ENCODE measurements around the gene SP7. TPM values are rescaled to one million over a fixed set of nuclear protein-coding genes. Genes with fewer than 3 reads are reported as not detected.

Gene SP7
- total RNA-seq, 1 donor from 2014 or later: not detected

GRCh38 chr12:53380104-53380793 lies 44.1 kb upstream of the SP7 start, which contains the start of gene SP1:
SP1 (plus strand) TSS chr12:53380176; CDS start chr12:53380292, 116 bp downstream.
- peaks cover 36% of the 10 kb centered on the region for H3K36me3 Mint-ChIP-seq (ENCODE audit: low read depth)
- no peaks in the 10 kb centered on the region for H3K9me3 Mint-ChIP-seq
- peaks cover 39% of the 10 kb centered on the region for H3K4me1 Mint-ChIP-seq
- ATAC-seq (ENCODE audit: low read depth) (peak; percentile 40), DNase-seq (peak; percentile 95)
- ChIA-PET CTCF (interaction anchor here (0.9 to 4.2 kb wide), 9 partner anchors 27 to 129 kb away, joined by 3 to 45 read pairs (median 6); no protein-coding TSS in a partner anchor), POLR2A (interaction anchor here (0.6 to 6.2 kb wide), 27 partner anchors 8 to 1329 kb away, joined by 3 to 45 read pairs (median 6); partner anchors contain the start of genes AAAS, ATP5MC2, CBX5 and CSAD)
- no peaks in the 10 kb centered on the region for H3K27me3 Mint-ChIP-seq
- intact Hi-C loops (cut with micrococcal nuclease): loop anchor here (1.0 to 5.0 kb wide), 5 partner anchors 13 to 347 kb away; partner anchors contain the start of genes CALCOCO1 and MYG1
- TF ChIP-seq, protein P1, sequence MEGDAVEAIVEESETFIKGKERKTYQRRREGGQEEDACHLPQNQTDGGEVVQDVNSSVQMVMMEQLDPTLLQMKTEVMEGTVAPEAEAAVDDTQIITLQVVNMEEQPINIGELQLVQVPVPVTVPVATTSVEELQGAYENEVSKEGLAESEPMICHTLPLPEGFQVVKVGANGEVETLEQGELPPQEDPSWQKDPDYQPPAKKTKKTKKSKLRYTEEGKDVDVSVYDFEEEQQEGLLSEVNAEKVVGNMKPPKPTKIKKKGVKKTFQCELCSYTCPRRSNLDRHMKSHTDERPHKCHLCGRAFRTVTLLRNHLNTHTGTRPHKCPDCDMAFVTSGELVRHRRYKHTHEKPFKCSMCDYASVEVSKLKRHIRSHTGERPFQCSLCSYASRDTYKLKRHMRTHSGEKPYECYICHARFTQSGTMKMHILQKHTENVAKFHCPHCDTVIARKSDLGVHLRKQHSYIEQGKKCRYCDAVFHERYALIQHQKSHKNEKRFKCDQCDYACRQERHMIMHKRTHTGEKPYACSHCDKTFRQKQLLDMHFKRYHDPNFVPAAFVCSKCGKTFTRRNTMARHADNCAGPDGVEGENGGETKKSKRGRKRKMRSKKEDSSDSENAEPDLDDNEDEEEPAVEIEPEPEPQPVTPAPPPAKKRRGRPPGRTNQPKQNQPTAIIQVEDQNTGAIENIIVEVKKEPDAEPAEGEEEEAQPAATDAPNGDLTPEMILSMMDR (IDR thresholded peaks at IDR 0.05): no peak
- H3K27ac Mint-ChIP-seq: peak within 1 kb of the TSS; percentile 80
- H3K4me3 Mint-ChIP-seq: peak within 1 kb of the TSS; percentile 88

- CTCF ChIA-PET: interaction anchor here (0.8 to 3.0 kb wide), 9 partner anchors 12 to 129 kb away, joined by 3 to 18 read pairs (median 5); partner anchors contain the start of gene AAAS
- Mint-ChIP-seq H3K4me1 (peaks cover 37% of the 10 kb centered on the region), H3K27me3 (no peaks in the 10 kb centered on the region), H3K27ac (no peak overlapping the region), H3K9me3 (no peaks in the 10 kb centered on the region), H3K36me3 (ENCODE audit: low read depth) (peaks cover 34% of the 10 kb centered on the region), H3K4me3 (no peak overlapping the region)
- intact Hi-C loops (cut with micrococcal nuclease): loop anchor here (1.0 to 5.0 kb wide), 10 partner anchors 13 to 348 kb away; partner anchors contain the start of genes ATF7, CALCOCO1, CSAD and MYG1
- DNase-seq (peak; percentile 70), ATAC-seq (ENCODE audit: low read depth) (peak; percentile 72)
- TF ChIP-seq, protein P1 (IDR thresholded peaks at IDR 0.05): no peak
- POLR2A ChIA-PET: interaction anchor here (0.6 to 6.2 kb wide), 35 partner anchors 9 to 1328 kb away, joined by 3 to 45 read pairs (median 5); partner anchors contain the start of genes AAAS, ATP5MC2, CBX5 and CSAD
Measured at GRCh38 chr12:53379389-53380103, 43.4 kb upstream of the SP7 start.

- Mint-ChIP-seq H3K4me3 (no peak overlapping the region), H3K27ac (no peak overlapping the region), H3K4me1 (peaks cover 35% of the 10 kb centered on the region), H3K9me3 (no peaks in the 10 kb centered on the region), H3K36me3 (ENCODE audit: low read depth) (peaks cover 28% of the 10 kb centered on the region), H3K27me3 (no peaks in the 10 kb centered on the region)
- no peak for ATAC-seq (ENCODE audit: low read depth)
- intact Hi-C loops (cut with micrococcal nuclease): loop anchor here (1.0 kb wide), 5 partner anchors 55 to 247 kb away; partner anchors contain the start of genes ATF7, CSAD, PRR13 and TARBP2
- ChIA-PET POLR2A (interaction anchor here (0.6 to 6.2 kb wide), 29 partner anchors 9 to 1327 kb away, joined by 3 to 45 read pairs (median 6); partner anchors contain the start of genes AAAS, ATP5MC2, CBX5 and CSAD), CTCF (interaction anchor here (0.8 to 3.0 kb wide), 9 partner anchors 12 to 130 kb away, joined by 3 to 18 read pairs (median 5); partner anchors contain the start of gene AAAS)
- DNase-seq: no peak
- TF ChIP-seq, protein P1 (IDR thresholded peaks at IDR 0.05): no peak
Measured at GRCh38 chr12:53378724-53379388, 42.7 kb upstream of the SP7 start.

GRCh38 chr12:53378222-53378621 lies 42.1 kb upstream of the SP7 start:
- intact Hi-C loops (cut with micrococcal nuclease): no loop called here
- ChIA-PET POLR2A (interaction anchor here (1.0 to 6.2 kb wide), 8 partner anchors 12 to 122 kb away, joined by 3 to 45 read pairs (median 16); partner anchors contain the start of genes MAP3K12, PRR13 and TARBP2), CTCF (interaction anchor here (0.9 to 3.0 kb wide), 2 partner anchors 12 to 44 kb away, joined by 3 to 18 read pairs; no protein-coding TSS in a partner anchor)
- TF ChIP-seq, protein P1 (IDR thresholded peaks at IDR 0.05): no peak
- Mint-ChIP-seq H3K4me3 (no peak overlapping the region), H3K4me1 (peaks cover 30% of the 10 kb centered on the region), H3K27ac (no peak overlapping the region), H3K27me3 (no peaks in the 10 kb centered on the region), H3K9me3 (no peaks in the 10 kb centered on the region), H3K36me3 (ENCODE audit: low read depth) (peaks cover 22% of the 10 kb centered on the region)
- ATAC-seq (ENCODE audit: low read depth) (no peak), DNase-seq (no peak)
